Limb (tissue), 2 donors: ENCODE measurements around the gene MYBPC1.
"Not testable (repeated sequence)": the region's sequence is repeated elsewhere in the genome, so short reads cannot be mapped to it uniquely, and the experiment has no call there.

Source experiments
- DNase-seq, 2 donors: peaks; one replicate each; pipeline ENCODE4 v3.0.0-alpha.2; 2016; ENCODE audit errors: extremely low spot score in 2 of 2

Gene MYBPC1, protein sequence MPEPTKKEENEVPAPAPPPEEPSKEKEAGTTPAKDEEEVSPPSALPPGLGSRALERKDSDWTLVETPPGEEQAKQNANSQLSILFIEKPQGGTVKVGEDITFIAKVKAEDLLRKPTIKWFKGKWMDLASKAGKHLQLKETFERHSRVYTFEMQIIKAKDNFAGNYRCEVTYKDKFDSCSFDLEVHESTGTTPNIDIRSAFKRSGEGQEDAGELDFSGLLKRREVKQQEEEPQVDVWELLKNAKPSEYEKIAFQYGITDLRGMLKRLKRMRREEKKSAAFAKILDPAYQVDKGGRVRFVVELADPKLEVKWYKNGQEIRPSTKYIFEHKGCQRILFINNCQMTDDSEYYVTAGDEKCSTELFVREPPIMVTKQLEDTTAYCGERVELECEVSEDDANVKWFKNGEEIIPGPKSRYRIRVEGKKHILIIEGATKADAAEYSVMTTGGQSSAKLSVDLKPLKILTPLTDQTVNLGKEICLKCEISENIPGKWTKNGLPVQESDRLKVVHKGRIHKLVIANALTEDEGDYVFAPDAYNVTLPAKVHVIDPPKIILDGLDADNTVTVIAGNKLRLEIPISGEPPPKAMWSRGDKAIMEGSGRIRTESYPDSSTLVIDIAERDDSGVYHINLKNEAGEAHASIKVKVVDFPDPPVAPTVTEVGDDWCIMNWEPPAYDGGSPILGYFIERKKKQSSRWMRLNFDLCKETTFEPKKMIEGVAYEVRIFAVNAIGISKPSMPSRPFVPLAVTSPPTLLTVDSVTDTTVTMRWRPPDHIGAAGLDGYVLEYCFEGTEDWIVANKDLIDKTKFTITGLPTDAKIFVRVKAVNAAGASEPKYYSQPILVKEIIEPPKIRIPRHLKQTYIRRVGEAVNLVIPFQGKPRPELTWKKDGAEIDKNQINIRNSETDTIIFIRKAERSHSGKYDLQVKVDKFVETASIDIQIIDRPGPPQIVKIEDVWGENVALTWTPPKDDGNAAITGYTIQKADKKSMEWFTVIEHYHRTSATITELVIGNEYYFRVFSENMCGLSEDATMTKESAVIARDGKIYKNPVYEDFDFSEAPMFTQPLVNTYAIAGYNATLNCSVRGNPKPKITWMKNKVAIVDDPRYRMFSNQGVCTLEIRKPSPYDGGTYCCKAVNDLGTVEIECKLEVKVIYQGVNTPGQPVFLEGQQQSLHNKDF

DNA sequence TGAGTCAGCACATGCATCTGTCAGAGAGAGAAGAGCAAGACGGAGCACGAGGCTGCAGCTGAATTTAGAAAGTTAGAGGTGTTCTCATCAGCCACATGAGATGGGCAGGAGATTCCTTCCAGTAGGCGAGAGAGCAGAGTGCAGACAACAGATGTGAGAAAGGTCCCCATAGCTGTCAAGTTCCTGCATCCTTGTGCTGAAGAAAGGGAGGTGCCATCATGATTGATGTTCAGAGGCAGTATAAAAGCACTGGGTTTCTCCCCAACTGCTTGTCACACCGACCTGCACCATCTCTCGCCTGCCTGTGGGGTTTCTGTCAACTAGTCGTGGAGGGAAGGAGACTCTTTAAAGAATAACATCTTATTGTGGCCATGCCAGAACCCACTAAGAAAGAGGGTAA is at the start of gene MYBPC1:
TSS of gene MYBPC1 (plus strand) at position 272 of the 400 bp plus-strand sequence. CDS start at position 372, 100 bp downstream.
- DNase-seq, result no peak

- no peak for DNase-seq
These were observed 43.2 kb upstream of the MYBPC1 start for GRCh38 chr12:101551362-101552114.

GRCh38 chr12:101552277-101552676 is 42.5 kb upstream of the MYBPC1 start:
- peak; percentile 41 to 66 for DNase-seq

DNA sequence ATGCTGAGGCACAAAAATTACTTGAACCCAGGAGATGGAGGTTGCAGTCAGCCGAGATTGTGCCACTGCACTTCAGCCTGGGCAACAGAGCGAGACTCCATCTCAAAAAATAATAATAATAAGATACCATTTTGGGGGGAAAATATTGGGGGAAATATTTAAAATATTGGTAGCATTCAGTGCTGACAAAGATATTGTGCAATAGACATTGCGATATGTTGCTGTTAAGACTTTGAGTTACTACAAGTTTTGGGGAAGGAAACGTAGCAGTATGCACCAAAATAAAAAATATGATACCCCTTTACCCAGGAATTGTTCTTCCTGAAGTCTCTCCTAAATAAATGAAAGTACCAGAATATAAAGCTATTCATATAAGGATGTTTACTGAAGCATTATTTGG is 37.7 kb upstream of the MYBPC1 start:
- DNase-seq, result no peak

GRCh38 chr12:101558726-101559125 is 36.0 kb upstream of the MYBPC1 start:
- DNase-seq, result not testable (repeated sequence)

DNA sequence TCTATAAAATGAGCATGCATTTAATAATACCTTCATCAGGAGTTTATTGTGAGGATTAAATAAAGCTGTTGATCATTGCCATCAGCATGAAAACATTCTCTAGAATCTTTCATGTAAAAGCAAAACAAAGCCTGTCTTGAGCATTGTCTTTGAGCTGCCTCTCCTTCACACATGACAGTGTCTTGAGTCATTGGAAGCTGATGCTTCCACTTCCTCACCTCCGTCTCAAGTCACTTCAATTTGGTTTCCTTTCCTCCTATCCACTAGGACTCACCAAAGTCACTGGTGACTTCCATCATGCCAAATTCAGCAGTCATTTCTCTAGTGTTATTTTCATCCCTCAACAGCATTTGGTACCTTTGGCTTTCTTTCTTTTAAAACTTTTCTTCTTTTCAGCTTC is 31.6 kb upstream of the MYBPC1 start:
- DNase-seq, result no peak

DNA sequence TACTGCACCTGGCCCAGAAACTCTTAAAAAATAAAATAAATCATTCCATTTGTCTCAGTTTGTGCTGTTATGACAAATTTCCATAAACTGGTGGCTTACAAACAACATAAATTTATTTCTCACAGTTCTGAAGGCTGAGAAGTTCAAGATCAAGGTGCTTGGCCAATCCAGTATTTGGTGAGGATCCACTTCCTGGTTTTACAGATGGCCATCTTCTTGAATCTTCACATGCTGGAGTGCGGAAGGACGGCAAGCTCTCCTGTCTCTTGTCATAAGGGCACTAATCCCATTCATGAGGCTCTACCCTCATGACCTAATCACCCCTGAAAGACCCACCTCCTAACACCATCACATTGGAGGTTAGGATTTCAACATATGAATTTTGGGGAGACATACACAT is 29.9 kb upstream of the MYBPC1 start:
- no peak for DNase-seq

- DNase-seq, result no peak
These were observed 28.5 kb upstream of the MYBPC1 start for GRCh38 chr12:101566318-101566717.

GRCh38 chr12:101567918-101568317 is 26.9 kb upstream of the MYBPC1 start:
- DNase-seq, result no peak

DNA sequence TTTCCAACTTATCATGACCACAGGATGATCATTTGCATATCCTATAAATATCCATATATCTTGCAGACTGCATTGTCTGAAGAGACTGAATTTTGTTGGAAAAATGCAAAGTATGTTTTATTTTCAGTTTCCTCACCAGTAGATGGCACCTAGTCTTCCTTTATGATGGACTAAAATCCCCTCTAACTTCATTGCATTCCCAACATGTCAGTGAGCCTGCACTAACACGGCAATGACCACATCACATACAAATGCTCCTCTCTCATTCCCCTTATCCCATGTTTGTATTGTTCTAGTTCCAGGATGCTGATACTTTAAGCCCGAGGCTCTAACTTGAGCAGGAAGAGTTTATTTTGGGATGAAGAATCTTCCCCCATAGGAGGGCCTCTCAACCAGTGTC is 24.7 kb upstream of the MYBPC1 start:
- peak in 1 of 2 donors; percentile 79 for DNase-seq

DNA sequence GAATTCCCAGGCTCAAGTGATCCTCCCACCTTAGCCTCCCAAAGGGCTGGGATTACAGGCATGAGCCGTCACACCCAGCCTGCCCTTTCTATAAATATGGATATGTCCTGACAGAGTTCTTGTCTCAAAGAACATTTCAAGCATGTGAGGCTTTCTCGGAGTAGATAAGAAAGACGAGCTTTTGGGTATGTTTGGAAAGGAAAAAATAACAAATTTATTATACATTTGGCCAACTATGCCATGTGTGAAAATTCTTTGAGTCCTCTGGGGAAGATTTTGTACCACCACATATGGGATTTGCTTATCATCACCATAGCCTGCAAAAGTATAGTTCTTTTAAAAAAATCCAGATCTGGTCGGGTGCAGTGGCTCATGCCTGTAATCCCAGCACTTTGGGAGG is 23.7 kb upstream of the MYBPC1 start:
- DNase-seq, result no peak

- no peak for DNase-seq
These were observed 21.0 kb upstream of the MYBPC1 start for GRCh38 chr12:101573743-101574142.

DNA sequence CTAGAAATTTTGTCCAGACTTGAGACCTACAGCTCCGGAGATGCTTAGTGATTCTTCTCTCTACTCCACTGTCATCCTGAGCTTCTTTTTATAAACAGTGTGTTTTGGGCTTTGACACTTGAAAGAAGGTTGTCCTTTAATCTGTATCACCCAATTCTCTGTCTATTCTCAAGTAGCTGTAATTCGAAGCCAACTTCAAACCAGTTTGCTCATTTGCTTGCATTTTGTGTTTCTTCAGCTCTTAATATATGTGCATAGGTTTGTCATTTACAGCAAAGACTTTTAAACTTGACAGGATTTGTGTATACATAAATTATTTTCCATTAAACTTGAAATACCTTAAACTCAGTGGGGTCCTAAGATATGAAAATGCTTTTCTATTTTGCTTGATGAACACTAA is 16.4 kb upstream of the MYBPC1 start:
- no peak for DNase-seq

GRCh38 chr12:101581190-101581589 is 13.6 kb upstream of the MYBPC1 start:
- DNase-seq, result no peak

- no peak for DNase-seq
These were observed 11.8 kb upstream of the MYBPC1 start for GRCh38 chr12:101582937-101583336.

GRCh38 chr12:101590383-101590782 is 4.4 kb upstream of the MYBPC1 start:
- DNase-seq, result no peak

DNA sequence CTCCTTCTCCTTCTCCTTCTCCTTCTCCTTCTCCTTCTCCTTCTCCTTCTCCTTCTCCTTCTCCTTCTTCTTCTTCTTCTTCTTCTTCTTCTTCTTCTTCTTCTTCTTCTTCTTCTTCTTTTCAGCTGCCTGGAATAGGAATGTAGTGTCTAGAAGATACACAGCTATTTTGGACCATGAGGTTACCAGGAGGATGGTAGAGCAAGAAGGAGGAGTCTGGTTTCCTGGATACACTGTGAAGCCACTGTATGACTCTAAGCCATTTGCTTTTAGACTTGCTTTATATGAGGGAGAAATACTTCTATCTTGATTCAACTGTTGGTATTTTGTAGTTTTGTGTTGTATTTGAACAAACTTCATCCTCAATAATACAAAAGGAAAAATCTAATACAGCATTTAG is 3.0 kb upstream of the MYBPC1 start:
- no peak for DNase-seq

DNA sequence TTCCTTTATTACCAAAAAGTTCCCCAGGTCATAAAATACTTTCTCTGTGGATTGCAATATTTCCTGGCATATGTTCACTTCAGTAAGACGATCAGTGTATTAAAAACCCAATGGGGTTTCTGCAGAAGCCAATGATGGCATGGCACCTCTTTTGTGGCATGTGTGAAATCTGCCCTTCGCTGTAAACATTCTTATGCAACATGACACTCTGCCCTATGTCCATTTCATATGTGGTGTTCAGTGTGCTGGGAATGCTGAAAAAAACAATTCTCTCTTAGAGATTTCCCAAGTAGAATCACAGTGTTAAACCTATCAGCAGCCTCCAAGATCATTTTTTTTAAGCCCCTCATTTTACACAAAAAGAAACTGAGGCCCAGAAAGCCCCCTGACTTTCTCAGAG is 2.3 kb upstream of the MYBPC1 start:
- no peak for DNase-seq

- peak in 1 of 2 donors; percentile 55 for DNase-seq
These were observed 1.9 kb upstream of the MYBPC1 start for GRCh38 chr12:101592921-101593320.

GRCh38 chr12:101596172-101596571 is 1.4 kb downstream of the MYBPC1 start:
- no peak for DNase-seq

DNA sequence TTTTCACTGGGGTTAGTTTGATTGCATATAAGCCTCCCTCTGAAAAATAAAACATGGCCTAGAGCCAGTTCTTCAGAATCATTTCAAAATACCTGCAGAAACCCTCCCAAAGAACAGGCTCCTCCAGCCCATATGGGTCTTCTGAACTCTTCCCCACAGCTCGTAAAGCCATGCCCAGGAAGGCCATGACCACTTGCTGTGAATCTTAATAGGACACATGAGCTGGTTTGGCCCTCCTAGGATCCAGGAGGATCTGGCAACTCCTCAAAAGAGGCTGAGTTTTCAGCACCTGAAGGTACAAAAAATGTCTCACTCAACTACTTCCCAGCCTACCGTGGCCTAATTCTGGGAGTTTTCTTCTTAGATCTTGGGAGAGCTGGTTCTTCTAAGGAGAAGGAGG is 2.4 kb downstream of the MYBPC1 start:
- no peak for DNase-seq
